Sciatic nerve (tissue), 2 donors: ENCODE measurements around the gene RBCK1. TPM values are rescaled to one million over a fixed set of nuclear protein-coding genes. Genes with fewer than 3 reads are reported as not detected.
"Not testable (repeated sequence)": the region's sequence is repeated elsewhere in the genome, so short reads cannot be mapped to it uniquely, and the experiment has no call there.

Experiments
- ATAC-seq: fragments of 200-7000 bp; cut with Tn5 transposase; one replicate; pipeline ENCODE4 v1.9.1; 2020; ENCODE audit warnings: mild to moderate bottlenecking, moderate library complexity
- DNase-seq: peaks from one replicate; pipeline ENCODE4 v3.0.0-alpha.2; 2020; ENCODE audit warnings: low spot score
- intact Hi-C: fragments of 100-400 bp; cut with DNase I; formaldehyde crosslinking; loops from one replicate; pipeline ENCODE4 v1.14.2; 2022
- total RNA-seq: library from RNA; stranded (reverse); fragmentation: NEBNext Ultra II Directional; extraction: Animal tissue kit (Norgen Biotek cat#: 25700); gene quantifications from one replicate; pipeline ENCODE4 v1.2.1, GENCODE V29; 2021
- donor health status: DM: no; HTN: no; CAD: no.
- donor health status: DM: no; HTN: no; CAD: no.

The RBCK1 gene
- total RNA-seq, 1 donor from 2014 or later, result 72.7 TPM

DNA sequence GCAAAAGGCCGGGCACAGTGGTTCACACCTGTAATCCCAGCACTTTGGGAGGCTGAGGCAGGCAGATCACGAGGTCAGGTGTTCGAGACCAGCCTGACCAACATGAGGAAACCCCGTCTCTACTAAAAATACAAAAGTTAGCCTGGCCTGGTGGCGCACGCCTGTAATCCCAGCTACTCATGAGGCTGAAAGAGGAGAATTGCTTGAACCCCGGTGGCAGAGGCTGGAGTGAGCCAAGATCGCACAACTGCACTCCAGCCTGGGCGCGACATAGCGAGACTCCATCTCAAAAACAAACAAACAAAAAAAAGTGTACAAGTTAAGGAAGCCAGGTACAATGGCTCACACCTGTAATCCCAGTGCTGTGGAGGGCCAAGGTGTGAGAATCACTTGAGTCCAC, 43.9 kb downstream of the RBCK1 start:
- DNase-seq, intact Hi-C loops: not testable (repeated sequence)

DNA sequence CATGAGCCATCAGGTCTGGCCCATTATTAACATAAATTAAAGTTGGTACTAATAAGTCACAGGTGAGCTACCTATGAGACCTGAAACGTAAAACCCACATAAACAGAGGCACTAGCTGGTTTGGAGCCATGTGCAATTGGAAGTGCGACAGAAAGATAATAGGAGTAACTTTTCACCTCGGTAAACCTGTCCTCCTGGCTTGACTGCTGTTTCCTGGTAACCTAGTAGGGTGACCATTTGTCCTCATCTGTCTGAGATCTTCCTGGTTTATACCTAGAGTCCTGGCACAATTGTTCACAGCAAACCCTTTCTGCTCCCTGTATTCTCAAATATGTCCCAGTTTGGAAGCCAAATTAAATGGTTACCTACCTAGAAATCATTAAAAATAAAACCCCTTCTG, 46.9 kb downstream of the RBCK1 start:
- ATAC-seq, result no peak
- intact Hi-C loops, result no loop called here
- DNase-seq, result no peak

More for the DNA sequence above, 43.9 kb downstream of the RBCK1 start:
- not testable (repeated sequence) for ATAC-seq

DNA sequence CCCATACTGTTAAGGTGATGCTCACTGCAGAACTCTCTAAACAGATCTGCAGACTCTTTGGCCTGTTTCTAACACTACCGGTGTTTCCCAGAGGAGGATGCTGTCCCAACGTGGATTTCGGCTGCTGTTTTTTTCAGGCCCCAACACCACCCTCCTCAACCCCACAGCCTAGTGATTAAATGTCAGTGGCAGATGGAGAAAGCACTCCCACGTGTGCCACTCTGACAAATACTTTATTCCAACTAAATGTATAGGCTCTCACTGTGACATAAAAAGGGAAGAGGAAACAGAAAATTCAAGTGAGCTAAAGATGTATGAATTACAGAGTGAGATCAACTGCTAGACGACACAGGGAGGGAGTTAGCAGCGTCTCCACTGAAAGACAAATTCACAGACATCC, 50.7 kb downstream of the RBCK1 start:
- no peak for DNase-seq
- intact Hi-C loops, result no loop called here
- no peak for ATAC-seq

DNA sequence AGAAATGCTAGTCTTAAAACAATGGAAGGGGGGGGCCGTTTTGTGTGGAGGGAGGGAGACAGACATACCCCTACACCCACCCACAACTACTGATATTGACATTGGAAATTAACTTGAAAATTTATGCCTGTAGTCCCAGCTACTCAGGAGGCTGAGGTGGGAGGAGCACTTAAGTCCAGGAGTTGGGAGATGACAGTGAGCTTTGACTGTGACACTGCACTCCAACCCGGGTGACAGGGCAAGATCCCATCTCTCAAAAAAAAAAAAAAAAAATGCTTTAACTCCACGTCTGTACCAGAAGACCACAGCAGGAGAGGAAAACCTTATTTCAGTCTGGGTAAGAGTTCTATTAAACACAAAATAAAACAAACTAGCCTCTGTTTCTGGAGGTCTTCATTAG, 52.1 kb downstream of the RBCK1 start:
- intact Hi-C loops, result no loop called here
- ATAC-seq (no peak), DNase-seq (no peak)

DNA sequence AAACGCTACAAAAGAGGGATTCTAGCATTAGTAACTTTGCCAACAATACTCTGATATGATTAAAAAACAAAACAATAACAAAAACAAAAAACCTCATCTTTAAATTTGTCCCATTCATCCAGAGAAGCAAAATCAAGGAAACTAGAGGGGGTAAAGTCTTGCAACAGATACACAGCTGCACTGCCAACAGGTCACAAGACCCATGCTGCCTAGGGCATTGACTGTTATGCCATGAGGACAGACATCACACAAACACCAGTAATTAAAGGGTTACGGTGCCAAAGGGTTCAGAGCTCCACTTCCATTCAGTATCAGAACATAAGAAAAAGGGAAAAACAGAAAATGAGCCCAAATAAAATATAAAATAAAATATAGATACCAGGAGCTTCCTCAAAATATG, 52.6 kb downstream of the RBCK1 start:
- ATAC-seq (no peak), DNase-seq (no peak)
- intact Hi-C loops, result no loop called here

DNA sequence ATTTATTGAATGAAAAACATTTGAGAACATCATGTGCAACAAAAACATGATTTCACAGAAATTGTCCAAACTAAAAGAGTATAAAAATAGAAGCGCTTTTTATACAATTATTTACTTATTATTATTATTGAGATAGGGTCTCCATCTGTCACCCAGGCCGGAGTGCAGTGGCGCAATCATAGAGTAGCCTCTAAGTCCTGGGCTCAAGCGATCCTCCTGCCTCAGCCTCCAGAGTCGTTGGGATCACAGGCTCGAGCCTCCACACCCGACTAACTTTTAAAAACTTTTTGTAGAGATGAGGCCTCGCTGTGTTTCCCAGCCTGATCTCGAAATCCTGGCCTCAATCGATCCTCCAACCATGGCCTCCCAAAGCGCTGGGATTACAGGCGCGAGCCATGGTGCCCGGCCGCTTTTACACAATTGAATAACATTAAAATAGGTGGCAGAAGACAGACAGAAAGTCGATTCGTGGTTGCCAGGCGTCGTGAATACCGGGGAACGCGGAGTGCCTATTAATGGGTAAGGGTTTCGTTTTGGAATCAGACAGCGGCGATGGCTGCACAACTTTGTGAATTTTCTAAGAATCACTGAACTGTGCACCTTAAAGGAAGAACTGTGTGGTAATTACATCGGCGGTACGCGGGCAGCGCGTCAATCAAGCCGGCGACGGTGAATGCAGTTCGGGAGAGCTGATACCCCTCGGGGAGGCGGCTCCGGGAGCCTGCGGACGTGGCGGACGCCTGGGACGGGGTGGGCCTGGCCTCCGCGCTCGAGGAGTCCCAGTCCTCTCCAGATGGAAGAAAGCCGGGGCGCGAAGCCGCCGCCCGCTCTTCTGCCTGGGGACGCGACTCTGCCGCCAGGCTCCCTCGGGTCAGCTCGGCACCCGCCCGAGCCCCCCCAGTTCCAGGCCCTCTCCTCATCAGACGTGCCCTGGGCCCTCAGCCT, 53.4 kb downstream of the RBCK1 start:
- DNase-seq, result peak; percentile 65
- intact Hi-C loops, result no loop called here
- ATAC-seq, result peak; percentile 43

DNA sequence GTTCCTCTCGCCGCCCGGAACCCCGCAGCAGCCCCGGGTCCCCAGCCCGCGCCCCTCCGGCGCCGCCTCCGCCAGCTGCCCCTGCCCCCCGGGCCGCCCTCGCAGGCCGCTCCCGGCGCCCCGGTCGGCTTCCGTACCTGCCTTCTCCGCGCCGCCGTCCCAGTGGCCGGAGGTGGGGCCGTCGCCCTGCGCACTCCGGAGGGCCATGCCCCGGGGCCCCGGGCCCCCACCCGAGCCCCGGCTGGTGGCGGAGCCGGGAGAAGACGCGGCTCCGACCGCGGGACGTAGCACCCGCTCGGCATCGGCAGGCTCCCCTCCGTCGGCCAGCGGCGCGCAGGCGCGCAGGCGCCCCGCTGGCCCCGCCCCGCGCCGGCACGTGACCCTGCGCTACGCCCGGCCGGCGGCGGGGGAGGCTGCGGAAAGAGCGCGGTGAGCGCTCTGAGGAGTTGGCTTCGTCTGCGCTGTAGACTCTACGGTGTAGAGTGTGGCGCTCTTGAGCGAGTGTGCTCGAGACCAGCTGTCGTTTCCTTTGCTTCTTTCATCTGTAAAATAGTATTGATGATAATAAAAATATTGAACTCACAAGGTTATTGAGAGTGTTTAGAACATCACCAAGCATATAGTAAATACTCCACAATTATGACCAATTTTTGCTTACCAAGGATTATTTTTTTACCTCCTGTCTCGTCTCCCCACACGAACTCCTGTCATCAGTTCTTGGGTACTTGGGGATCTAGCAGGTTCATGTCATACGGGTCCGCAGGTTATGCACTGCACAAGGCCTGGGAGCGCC, 54.3 kb downstream of the RBCK1 start, which contains the start of gene TBC1D20:
TBC1D20 (minus strand) TSS at position 335 of the 793 bp plus-strand sequence; CDS start at position 207, 128 bp downstream.
- peak; percentile 99 for ATAC-seq
- intact Hi-C loops, result no loop called here
- DNase-seq, result peak; percentile 90

DNA sequence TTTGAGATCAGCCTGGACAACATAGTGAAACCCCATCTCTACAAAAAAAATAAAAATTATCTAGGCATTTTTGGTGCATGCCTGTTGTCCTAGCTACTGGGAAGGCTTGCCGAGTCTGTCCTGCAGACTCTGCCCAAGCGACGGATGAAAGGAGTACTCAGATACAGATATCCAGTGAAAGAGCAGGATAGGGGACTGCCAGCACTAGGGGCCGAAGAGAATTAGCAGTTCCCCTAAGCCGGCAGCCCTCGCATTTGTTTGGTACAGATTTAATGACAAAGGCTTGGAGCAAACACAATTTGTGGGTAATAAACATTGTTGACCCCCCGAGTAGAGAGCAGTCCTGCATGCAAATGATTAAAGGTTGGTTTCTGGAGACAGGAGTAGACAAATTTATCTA, 59.7 kb downstream of the RBCK1 start:
- ATAC-seq, result no peak
- intact Hi-C loops, result no loop called here

DNA sequence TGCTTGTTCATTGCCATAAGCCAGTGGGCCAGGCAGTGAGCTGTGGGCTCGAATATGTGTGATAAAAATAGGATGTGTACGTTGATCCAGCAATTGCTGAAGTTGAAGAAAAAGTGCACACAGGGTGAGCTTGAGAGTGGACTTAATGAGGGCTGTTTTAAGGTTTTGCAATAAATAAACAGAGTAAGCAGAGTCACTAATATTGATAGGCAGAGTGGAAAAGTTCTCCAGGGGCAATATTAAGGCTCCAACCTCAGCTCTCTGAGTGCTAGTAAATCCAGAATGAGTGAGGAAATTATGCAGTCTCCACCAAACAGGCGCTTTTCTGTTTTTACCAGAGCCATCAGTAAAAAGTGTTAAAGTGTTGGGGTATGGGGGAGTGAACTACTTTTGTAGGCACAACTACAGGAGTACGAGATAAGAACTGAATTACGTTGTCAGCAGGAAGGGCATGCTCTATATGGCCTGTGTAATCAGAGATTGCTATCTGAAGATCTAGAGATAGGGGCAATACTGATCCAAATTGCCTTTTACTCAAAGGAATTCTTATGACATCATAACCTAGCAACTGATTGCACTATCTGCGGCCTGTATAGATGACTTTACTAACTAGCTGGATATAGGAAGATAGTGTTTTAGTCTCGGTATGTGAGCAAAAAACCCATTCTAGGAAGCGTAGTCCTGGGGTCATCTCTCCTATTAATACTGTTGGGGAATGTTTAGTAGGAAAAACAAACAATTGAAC, 61.8 kb downstream of the RBCK1 start:
- intact Hi-C loops, result no loop called here
- no peak for DNase-seq
- no peak for ATAC-seq

More for the DNA sequence above, 59.7 kb downstream of the RBCK1 start:
- DNase-seq, result no peak

DNA sequence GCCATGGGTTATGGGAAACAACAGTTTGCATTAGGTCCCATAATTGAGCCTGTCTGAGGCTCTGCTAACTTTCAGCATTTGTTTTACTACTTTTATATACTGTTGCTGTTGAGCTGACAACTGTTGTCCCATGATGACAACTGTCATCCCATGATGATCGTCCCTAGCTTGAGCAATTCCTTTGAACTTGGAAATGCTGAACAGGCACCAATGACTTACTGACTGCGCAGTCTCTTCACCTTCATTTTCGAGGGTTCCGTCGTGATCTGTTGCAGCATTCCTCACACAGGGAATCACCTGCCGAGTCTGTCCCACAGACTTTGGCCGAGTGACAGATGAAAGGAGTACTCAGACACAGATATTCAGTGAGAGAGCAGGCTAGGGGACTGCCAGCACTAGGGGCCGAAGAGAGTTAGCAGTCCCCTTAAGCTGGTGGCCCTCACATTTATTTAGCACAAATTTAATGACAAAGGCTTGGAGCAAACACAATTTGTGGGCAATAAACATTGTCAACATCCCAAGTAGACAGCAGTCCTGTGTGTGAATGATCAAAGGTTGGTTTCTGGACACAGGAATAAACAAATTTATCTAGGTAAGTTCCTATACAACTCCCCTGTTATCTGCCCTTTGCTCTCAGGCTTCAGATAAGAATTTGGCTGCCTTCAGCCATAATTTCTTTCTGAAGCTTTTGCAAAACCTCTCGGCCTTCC, 64.2 kb downstream of the RBCK1 start:
- intact Hi-C loops, result no loop called here
- DNase-seq (no peak), ATAC-seq (no peak)

DNA sequence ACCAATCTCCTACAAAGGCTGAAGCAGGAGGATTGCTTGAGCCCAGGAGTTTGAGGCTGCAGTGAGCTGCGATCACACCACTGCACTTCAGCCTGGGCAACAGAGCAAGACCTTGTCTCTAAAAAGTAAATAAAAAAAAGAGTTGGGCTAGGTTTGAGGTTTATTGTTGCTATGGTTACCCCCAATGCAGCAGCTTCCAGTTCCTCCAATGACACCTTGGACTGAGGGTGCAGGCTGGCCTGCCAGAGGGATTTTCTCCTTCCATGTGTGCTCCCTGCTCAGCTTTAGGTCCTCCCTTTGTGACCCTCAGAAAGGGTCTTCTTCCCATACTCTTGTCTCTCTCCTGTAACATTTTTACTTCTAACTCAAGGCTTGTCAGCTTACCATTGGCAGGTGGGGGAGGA, 64.8 kb downstream of the RBCK1 start:
- no peak for ATAC-seq
- DNase-seq, result no peak
- intact Hi-C loops, result no loop called here

DNA sequence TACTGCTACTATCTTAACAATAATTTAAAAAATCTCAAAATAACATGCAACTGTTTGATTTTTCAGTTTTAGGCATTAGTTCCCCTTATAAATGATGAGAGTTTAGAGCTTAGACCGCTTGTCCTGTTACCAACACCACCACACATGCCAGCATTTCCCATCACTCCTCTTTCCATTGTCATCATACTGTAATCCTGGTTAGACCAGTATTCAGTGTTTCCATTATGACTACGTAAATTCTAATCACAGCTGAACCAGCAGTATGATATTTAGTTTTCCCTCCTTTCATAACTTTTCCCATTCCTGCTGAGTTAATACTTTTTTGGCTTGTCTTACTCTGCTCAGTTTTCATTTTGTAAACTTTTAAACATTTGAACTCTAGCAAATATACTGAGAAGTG, 66.5 kb downstream of the RBCK1 start:
- DNase-seq (no peak), ATAC-seq (no peak)
- intact Hi-C loops, result no loop called here

DNA sequence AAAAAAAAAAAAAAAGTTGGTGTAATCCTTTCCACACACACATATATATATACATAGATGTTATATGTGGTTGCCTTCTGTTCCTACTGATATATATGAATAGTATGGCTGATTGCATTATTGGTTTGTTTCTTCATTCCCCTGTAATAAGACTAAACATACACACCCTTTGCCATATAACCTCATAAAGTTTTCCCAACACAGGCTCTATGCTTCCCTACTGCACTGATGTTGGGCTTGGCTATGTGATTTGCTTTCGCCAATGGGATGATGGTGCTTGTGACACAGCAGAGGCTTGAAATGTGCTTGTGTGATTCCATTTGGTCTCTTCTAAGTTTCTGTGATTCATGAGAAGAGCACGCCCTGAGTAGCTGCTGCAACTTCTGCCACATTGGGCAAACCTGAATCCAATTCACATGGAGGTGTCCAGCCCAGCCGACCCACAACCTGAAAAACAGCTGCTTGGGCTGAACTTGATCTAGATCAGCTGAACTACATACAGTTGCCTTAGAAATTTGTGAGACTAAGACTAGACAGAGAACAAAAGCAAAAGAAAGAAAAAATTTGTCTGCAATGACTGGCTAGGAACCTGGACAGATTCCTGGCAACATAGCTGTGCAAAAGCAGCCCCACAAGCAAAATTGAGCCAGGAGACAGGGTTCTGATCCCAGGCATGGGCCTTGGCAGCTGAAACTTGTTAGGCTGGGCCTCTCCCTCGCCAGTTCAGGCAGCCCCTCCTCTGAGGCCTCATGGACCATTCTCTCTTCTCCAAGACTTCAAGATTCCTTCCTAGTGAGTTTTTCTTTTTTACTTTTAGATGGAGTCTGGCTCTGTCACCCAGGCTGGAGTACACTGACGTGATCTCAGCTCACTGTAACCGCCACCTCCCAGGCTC, 67.6 kb downstream of the RBCK1 start:
- ATAC-seq (no peak), DNase-seq (no peak)
- intact Hi-C loops, result no loop called here

DNA sequence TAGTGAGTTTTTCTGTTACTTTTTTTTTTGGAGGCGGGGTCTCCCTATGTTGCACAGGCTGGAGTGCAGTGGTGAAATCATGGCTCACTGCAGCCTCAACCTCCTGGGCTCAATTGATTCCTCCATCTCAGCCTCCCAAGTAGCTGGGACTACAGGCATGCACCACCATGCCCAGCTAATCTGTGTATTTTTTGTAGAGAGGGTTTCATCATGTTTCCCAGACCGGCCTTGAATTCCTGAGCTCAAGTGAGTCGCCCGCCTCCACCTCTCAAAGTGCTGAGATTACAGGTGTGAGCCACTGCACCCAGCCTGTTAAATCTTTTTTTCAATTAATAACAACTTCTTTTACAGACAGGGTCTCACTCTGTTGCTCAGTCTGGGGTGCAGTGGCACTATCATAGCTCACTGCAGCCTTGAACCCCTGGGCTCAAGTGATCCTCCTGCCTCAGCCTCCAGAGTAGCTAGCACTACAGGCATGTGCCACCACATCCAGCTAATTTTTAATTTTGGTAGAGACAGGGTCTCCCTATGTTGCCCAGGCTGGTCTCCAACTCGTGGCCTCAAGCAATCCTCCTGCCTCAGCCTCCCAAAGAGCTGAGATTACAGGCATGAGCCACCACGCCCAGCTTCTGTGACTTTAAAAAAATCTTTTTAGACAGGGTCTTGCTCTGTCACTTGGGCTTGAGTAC, 68.6 kb downstream of the RBCK1 start:
- intact Hi-C loops, ATAC-seq, DNase-seq: not testable (repeated sequence)

DNA sequence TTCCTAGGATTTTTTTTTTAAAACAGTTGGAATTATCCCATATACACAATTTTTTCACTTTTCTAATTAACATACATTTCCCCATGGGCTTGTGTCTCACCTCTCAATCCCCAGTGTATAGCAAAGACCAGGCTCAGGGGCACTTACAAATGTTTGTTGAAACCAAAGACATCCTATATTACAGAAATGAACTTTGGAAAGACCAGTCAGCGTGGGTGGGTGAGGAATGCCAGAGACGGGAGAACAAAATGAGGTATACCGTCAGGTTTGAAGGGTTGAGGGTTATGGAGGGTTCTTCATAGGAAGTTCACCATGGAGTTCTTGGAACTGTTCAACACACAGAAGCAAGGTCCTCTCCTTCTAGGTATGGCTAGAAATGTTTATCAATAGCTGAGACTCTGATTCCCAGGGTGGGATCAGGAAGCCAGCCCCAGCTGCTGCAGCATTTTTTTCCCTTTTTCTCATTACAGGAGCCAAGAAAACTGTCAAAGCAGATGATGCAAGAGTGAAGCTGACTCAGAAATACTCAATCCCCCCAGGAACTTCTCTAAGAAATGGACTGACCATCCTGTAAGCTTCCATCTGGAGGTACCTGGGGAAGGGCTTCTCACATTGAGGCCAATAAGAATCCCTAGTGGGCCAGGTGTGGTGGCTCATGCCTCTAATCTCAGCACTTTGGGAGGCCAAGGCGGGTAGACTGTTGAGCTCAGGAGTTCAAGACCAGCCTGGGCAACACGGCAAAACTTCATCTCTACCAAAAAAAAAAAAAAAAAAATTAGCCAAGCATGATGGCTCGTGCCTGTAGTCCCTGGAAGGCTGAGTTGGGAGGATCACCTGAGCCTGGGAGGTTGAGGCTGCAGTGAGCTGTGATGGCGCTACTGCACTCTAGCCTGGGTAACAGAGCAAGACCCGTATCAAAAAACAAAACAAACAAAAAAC, 70.2 kb downstream of the RBCK1 start:
- intact Hi-C loops, result no loop called here
- DNase-seq (no peak), ATAC-seq (peak; percentile 56)

DNA sequence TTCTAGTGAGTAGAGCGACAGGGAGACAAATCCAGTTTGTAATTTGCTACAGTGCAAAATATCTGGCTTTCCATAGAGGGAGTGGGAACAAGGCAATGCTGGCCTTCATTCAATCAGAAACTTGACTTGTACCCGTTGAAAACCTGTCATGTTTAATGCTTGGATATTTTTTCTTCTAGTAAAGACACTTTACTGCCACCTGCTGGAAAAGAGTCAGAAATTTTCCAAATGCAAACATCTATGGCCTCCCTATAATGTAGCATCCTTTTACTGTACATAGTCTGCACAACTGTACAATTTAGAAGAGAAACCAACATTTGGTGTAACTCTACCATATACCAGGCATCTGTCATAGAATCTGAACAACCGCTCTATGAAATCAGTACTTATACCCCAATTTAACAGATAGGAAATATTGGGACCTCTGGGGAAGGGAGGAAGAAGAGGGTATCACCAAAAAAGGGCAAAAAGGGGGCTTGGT, 70.9 kb downstream of the RBCK1 start:
- intact Hi-C loops, result no loop called here
- no peak for DNase-seq
- peak; percentile 37 for ATAC-seq
